Adrenal gland (tissue), 12 donors: ENCODE results near the gene SLC22A5. TPM values are rescaled to one million over a fixed set of nuclear protein-coding genes. Genes with fewer than 3 reads are reported as not detected.

ENCODE experiments used
- DNase-seq, 7 donors: peaks; one replicate each; pipeline ENCODE4 v3.0.0-alpha.2; 2019 to 2020
- H3K27ac ChIP-seq, 5 donors: fragments of 200-600 bp; sonication (generic) in 4 of 5; 1 replicate in 3 of 5; 2 replicates in 2 of 5; pipeline versions ENCODE4 v1.5.1 to v1.8.0; 2016 to 2020; ENCODE audit warnings: mild to moderate bottlenecking in 1 of 5
- H3K27me3 ChIP-seq: fragments of 200-600 bp; 2 replicates; pipeline ENCODE4 v1.8.0; 2021
- H3K36me3 ChIP-seq, 2 donors: fragments of 200-600 bp; replicated peaks in 1 of 2; 1 replicate in 1 of 2; 2 replicates in 1 of 2; pipeline versions ENCODE4 v1.5.1 to v1.8.0; 2018 to 2022
- H3K4me1 ChIP-seq, 2 donors: fragments of 200-600 bp; replicated peaks in 1 of 2; 1 replicate in 1 of 2; 2 replicates in 1 of 2; pipeline versions ENCODE4 v1.5.1 to v1.8.0; 2018 to 2021
- H3K4me3 ChIP-seq, 4 donors: fragments of 200-600 bp; sonication (generic) in 3 of 4; one replicate each; pipeline ENCODE4 v1.5.1; 2016 to 2018
- H3K9me3 ChIP-seq, 3 donors: fragments of 200-600 bp; sonication (generic) in 1 of 3; replicated peaks in 1 of 3; 1 replicate in 2 of 3; 2 replicates in 1 of 3; pipeline versions ENCODE4 v1.5.1 to v1.8.0; 2016 to 2021
- POLR2A ChIP-seq, 2 donors: fragments of 450-650 bp; IDR thresholded peaks; one replicate each; pipeline ENCODE4 v1.6.1; 2017; ENCODE audit warnings: antibody characterized with exemption in 2 of 2, mild to moderate bottlenecking in 2 of 2, moderate library complexity in 1 of 2
- WGBS, 4 donors: extraction: QIAGEN DNeasy Blood & Tissue Kit in 2 of 4; methylation state at CpG; one replicate each; pipeline versions ENCODE4 v1.1.5 to v1.1.7; 2013 to 2017; 5-methylcytosine and 5-hydroxymethylcytosine counted together
- intact Hi-C, 2 donors: fragments of 100-400 bp; cut with DNase I; formaldehyde crosslinking; loops; one replicate each; pipeline versions ENCODE4 v1.14.1 to v1.15.0; 2022 to 2023
- polyA plus RNA-seq, 3 donors: library from polyadenylated mRNA; stranded (reverse); fragments of 200-250 nt in 2 of 3; fragments of 350-450 nt in 1 of 3; fragmentation: Illumina TruSeq in 1 of 3; extraction: RNeasy Lipid Tissue Mini Kit (QIAGEN cat#74804) in 1 of 3; gene quantifications; one replicate each; pipeline ENCODE4 v1.2.3, GENCODE V29; 2013 to 2014
- total RNA-seq, 9 donors: library from RNA; depleted of rRNA in 4 of 9; stranded (reverse); fragments of >200 nt in 4 of 9; fragments of 120-200 nt in 1 of 9; fragmentation: NEBNext Ultra II Directional in 1 of 9; extraction: Animal tissue kit (Norgen Biotek cat#: 25700) in 1 of 9; gene quantifications; one replicate each; pipeline versions ENCODE4 v1.1.0 to v1.2.4, GENCODE V29; 2013 to 2023
- TF ChIP-seq, protein P1 (sequence below), 6 experiments: fragments of 450-650 bp in 4 of 6; fragments of 200-600 bp in 2 of 6; sonication (generic) in 1 of 6; IDR thresholded peaks; 1 replicate in 5 of 6; 2 replicates in 1 of 6; pipeline versions ENCODE4 v1.5.1 to v1.8.0; 2016 to 2021; ENCODE audit warnings: antibody characterized with exemption in 6 of 6, mild to moderate bottlenecking in 2 of 6, moderate library complexity in 1 of 6
- donor health status: healthy with polysubstance abuse.
- donor health status: Bipolar disorder and iron deficiency.
- donor health status: DM: yes; HTN: yes; CAD: no.
- donor health status: DM: no; HTN: no; CAD: no.
- donor health status: DM: no; HTN: no; CAD: no.
- donor health status: DM: yes; HTN: yes; CAD: no.

Gene SLC22A5
- total and polyA plus RNA-seq, 12 donors = 4.4 to 24.1 (median 13.7) TPM

- WGBS, 4 donors = 81 to 100% (median 96%) methylated on average over 1 of the region's 1 CpG
- Histone ChIP-seq H3K27ac (no peak overlapping the region), H3K4me3 (no peak overlapping the region), H3K36me3 (no peaks in the 10 kb centered on the region), H3K27me3 (no peaks in the 10 kb centered on the region), H3K4me1 (peaks cover 3 to 10% of the 10 kb centered on the region in 2 donors), H3K9me3 (no peaks in the 10 kb centered on the region)
- intact Hi-C loops = no loop called here
- DNase-seq = no peak
- TF ChIP-seq, protein P1, sequence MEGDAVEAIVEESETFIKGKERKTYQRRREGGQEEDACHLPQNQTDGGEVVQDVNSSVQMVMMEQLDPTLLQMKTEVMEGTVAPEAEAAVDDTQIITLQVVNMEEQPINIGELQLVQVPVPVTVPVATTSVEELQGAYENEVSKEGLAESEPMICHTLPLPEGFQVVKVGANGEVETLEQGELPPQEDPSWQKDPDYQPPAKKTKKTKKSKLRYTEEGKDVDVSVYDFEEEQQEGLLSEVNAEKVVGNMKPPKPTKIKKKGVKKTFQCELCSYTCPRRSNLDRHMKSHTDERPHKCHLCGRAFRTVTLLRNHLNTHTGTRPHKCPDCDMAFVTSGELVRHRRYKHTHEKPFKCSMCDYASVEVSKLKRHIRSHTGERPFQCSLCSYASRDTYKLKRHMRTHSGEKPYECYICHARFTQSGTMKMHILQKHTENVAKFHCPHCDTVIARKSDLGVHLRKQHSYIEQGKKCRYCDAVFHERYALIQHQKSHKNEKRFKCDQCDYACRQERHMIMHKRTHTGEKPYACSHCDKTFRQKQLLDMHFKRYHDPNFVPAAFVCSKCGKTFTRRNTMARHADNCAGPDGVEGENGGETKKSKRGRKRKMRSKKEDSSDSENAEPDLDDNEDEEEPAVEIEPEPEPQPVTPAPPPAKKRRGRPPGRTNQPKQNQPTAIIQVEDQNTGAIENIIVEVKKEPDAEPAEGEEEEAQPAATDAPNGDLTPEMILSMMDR (IDR thresholded peaks at IDR 0.05) = no peak
- no peak for TF ChIP-seq POLR2A (IDR thresholded peaks at IDR 0.05)
Observed at GRCh38 chr5:132358775-132359174, 10.7 kb upstream of the SLC22A5 start.

DNA sequence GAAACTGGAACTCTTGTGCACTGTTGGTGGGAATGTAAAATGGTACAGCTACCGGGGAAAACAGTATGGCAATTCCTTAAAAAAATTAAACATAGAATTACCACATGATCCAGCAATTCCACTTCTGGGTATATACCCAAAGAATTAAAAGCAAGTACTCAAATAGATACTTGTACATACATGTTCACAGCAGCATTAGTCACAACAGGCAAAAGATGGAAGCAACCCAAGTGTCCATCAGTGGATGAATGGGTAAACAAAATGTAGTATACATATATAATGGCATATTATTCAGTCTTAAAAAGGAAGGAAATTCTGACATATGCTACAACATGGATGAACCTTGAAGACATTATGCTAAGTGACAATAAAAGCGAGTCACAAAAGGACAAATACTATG is 7.4 kb upstream of the SLC22A5 start:
- 94 to 98% (median 97%) methylated on average over 2 of the region's 2 CpGs for WGBS, 4 donors
- no peaks in the 10 kb centered on the region for H3K9me3 ChIP-seq
- no peak for TF ChIP-seq POLR2A (IDR thresholded peaks at IDR 0.05)
- TF ChIP-seq, protein P1 (IDR thresholded peaks at IDR 0.05) = no peak
- H3K36me3 ChIP-seq = no peaks in the 10 kb centered on the region
- no peak for DNase-seq
- intact Hi-C loops = loop anchor here in 1 of 2 donors (10.0 kb wide), 1 partner anchor 67 kb away; the partner anchor contains the start of gene SLC22A4
- H3K4me1 ChIP-seq = peaks cover 11 to 22% of the 10 kb centered on the region in 2 donors
- no peak overlapping the region for H3K4me3 ChIP-seq
- no peak overlapping the region for H3K27ac ChIP-seq
- no peaks in the 10 kb centered on the region for H3K27me3 ChIP-seq

- intact Hi-C loops = loop anchor here in 1 of 2 donors (10.0 kb wide), 1 partner anchor 69 kb away; the partner anchor contains the start of gene SLC22A4
Observed at GRCh38 chr5:132363431-132364112, 5.9 kb upstream of the SLC22A5 start.

GRCh38 chr5:132364319-132364718 is 5.2 kb upstream of the SLC22A5 start:
- DNase-seq = peak; percentile 50 to 83 (median 76)
- Histone ChIP-seq H3K9me3 (no peaks in the 10 kb centered on the region), H3K27ac (peak overlapping the region; percentile 50 to 83 (median 81)), H3K27me3 (no peaks in the 10 kb centered on the region), H3K36me3 (no peaks in the 10 kb centered on the region), H3K4me3 (no peak overlapping the region), H3K4me1 (peaks cover 11 to 32% of the 10 kb centered on the region in 2 donors)
- WGBS, 4 donors = 0 to 36% (median 13%) methylated on average over 1 of the region's 1 CpG
- intact Hi-C loops = loop anchor here in 1 of 2 donors (10.0 kb wide), 1 partner anchor 70 kb away; the partner anchor contains the start of gene SLC22A4
- TF ChIP-seq, protein P1 (IDR thresholded peaks at IDR 0.05) = no peak
- peak in 1 of 2 donors; percentile 17 for TF ChIP-seq POLR2A (IDR thresholded peaks at IDR 0.05)

More at GRCh38 chr5:132363431-132364112, 5.9 kb upstream of the SLC22A5 start:
- Histone ChIP-seq H3K36me3 (no peaks in the 10 kb centered on the region), H3K4me3 (no peak overlapping the region), H3K9me3 (no peaks in the 10 kb centered on the region), H3K4me1 (peaks cover 11 to 25% of the 10 kb centered on the region in 2 donors), H3K27ac (peak overlapping the region in 4 of 5 donors; percentile 50 to 83 (median 74)), H3K27me3 (no peaks in the 10 kb centered on the region)
- WGBS, 4 donors = 48 to 53% (median 50%) methylated on average over 7 of the region's 7 CpGs
- TF ChIP-seq, protein P1 (IDR thresholded peaks at IDR 0.05) = no peak
- peak in 1 of 2 donors; percentile 70 for TF ChIP-seq POLR2A (IDR thresholded peaks at IDR 0.05)
- DNase-seq = peak; percentile 81 to 92 (median 89)
